ENCODE measurements around the gene USP36.

The USP36 gene

GRCh38 chr17:78832541-78832810, 8.1 kb downstream of the USP36 start:
- no peak overlapping the region for H3K27ac ChIP-seq
- no peak for TF ChIP-seq ZFX (IDR thresholded peaks at IDR 0.05; ENCODE audit: borderline replicate concordance)
- TF ChIP-seq, protein P1, sequence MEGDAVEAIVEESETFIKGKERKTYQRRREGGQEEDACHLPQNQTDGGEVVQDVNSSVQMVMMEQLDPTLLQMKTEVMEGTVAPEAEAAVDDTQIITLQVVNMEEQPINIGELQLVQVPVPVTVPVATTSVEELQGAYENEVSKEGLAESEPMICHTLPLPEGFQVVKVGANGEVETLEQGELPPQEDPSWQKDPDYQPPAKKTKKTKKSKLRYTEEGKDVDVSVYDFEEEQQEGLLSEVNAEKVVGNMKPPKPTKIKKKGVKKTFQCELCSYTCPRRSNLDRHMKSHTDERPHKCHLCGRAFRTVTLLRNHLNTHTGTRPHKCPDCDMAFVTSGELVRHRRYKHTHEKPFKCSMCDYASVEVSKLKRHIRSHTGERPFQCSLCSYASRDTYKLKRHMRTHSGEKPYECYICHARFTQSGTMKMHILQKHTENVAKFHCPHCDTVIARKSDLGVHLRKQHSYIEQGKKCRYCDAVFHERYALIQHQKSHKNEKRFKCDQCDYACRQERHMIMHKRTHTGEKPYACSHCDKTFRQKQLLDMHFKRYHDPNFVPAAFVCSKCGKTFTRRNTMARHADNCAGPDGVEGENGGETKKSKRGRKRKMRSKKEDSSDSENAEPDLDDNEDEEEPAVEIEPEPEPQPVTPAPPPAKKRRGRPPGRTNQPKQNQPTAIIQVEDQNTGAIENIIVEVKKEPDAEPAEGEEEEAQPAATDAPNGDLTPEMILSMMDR (IDR thresholded peaks at IDR 0.05) = no peak

DNA sequence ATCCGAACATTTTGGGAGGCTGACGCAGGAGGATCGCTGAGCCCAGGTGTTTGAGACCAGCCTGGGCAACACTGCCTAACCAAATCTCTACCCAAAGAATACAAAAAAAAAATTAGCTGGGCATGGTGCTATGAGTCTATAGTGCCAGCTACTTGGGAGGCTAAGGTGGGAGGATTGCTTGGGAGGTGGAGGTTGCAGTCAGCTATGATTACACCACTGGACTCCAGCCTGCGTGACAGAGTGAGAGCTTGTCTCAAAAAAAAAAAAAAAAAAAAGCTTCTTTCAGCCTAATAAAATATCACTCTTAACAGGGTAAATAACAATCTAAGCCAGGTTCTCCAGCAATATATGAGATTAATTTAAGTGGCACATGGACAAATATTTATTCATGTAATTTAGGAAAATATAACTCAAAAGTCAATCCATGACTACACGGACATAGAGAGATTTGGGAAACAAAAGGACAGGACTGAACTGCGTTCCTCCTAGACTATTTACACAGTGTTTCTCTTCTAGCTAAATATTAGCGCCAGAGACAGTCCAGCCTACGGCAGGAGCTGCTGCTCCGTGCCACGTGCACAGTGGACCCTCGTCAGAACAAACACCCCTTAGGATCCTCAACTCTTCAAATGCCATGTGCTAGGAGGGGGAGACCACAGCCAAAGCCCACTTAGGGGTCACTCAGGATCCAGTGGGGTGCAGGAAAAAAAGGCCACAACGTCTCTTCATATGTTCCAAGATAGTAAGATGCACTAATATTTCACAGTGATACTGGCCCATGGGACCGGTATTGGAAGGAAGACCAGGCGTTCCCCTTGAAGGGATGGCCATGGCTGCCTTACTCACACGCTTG, 8.7 kb downstream of the USP36 start:
- no peak overlapping the region for H3K27ac ChIP-seq
- TF ChIP-seq, protein P1 (IDR thresholded peaks at IDR 0.05) = no peak
- TF ChIP-seq ZFX (IDR thresholded peaks at IDR 0.05; ENCODE audit: borderline replicate concordance) = no peak

GRCh38 chr17:78829477-78829876, 11.1 kb downstream of the USP36 start:
- TF ChIP-seq, protein P1 (IDR thresholded peaks at IDR 0.05) = no peak
- TF ChIP-seq ZFX (IDR thresholded peaks at IDR 0.05; ENCODE audit: borderline replicate concordance) = no peak
- H3K27ac ChIP-seq = no peak overlapping the region

- H3K27ac ChIP-seq = no peak overlapping the region
- TF ChIP-seq, protein P1 (IDR thresholded peaks at IDR 0.05) = no peak; the same call in 1 of the 2 replicates
- no peak for TF ChIP-seq ZFX (IDR thresholded peaks at IDR 0.05; ENCODE audit: borderline replicate concordance)
Measured at GRCh38 chr17:78828470-78829185, 12.0 kb downstream of the USP36 start.

- no peak overlapping the region for H3K27ac ChIP-seq
- no peak for TF ChIP-seq ZFX (IDR thresholded peaks at IDR 0.05; ENCODE audit: borderline replicate concordance)
- TF ChIP-seq, protein P1 (IDR thresholded peaks at IDR 0.05) = no peak
Measured at GRCh38 chr17:78826836-78827509, 13.6 kb downstream of the USP36 start.

DNA sequence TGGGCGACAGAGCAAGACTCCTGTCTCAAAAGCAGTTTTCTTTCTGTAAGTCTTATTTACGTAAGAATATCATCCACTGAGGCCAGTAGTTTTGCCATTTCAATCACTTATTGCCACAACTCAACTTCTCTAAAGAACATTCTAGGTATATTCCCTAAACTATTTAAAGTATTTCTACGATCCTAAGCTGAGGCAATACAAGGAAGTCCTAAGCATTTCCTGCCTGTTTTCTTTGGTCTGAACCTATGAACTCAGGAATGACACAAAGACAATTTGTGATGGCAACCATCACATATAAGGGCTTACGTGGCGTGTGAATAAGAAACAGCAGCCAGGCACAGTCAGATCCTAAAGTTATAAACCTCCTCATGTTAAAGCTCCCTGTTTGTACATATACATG, 14.2 kb downstream of the USP36 start:
- H3K27ac ChIP-seq = no peak overlapping the region

More for the DNA sequence above, 14.2 kb downstream of the USP36 start:
- TF ChIP-seq, protein P1 (IDR thresholded peaks at IDR 0.05) = no peak
- TF ChIP-seq ZFX (IDR thresholded peaks at IDR 0.05; ENCODE audit: borderline replicate concordance) = no peak

Data from 22Rv1 (cell line).